NCI-H446 (cell line): ENCODE data around the gene HDAC4.

Source experiments
- DNase-seq, 2 experiments: peaks; one replicate each; lab custom pipeline; 2025; lab: John Stamatoyannopoulos, UW

The HDAC4 gene

DNA sequence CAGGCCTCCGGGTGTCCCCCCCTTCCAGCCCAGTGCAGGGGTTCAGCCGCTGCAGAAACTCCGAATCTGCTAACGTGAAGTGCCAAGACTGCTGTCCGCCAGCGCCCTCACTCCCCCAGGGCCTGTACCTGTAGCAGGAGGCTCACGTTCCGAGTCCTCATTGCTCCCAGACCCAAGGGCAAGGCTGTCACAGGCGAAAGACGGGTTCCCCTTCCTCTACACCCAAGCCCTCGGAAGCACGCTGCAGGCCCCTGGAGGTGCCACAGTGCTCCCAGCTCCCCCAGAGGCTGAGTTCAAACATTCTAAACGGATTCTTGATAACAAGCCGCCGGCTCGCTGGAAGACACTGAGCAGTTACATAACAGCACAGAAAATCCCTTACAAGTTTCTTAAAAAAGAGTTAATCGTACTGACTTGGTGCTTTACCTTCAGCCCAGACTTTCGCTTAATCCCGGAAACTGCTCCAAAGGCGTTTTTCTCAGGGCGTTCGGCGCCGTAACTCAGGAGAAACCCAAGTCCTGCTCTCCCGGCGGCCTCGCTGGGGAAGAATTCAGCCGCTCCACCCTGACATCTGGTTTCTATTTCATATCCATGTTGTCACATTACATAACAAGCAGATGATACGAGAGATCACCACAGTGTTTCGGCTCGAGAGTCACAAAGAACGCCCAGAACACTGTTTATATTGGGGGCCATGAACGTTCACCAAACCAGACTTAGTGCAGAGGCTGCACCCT lies 92.0 kb downstream of the HDAC4 start:
- no peak for DNase-seq

DNA sequence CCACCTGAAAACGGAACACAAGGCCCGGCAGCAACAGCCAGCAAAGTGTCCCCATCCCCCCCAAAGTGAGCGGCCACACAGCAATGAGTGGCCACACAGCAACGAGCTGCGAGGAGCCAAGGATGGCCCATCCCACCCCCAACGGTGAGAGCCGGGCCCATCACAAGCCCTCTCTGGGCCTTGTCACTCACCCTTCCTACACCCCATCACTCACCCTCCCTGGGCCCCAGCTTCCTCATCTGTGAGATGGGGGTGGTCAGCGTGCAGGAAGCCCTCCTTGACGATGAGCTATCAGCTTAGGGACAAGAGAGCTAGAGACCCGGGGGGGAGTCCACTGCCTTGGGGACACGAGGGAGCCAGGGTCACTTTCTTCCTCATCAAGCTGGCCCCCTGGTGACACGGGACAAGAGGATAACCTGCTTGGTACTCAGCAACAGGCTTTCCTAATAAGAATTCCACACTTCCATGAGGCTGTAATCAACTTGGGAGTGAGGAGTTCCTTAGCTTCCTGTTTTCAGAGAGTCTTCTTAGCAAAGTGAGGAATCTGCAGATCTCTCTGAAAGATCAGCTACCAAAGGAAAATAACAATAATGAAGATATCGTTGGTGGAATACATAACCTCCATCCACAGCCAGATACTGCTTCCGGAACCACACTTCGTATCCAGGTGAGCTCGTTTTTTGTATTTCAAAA lies 92.8 kb downstream of the HDAC4 start:
- DNase-seq, result no peak

DNA sequence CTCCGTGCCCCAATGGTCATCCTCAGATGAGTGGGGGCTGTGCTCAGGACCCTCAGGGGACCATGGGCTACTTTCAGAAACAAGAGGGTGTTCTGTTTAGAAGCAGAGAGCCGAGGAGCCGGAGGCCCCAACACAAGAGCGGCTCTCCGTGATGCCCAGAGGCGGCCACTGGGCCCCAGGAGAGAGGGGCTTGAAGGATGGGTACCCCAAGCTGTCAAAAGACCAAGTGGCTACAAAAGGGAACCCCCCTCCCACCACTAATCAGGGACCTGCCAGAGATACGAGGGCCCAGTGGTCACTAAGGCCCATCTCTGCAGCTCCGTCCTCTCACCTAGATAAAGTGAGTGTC lies 93.6 kb downstream of the HDAC4 start:
- no peak for DNase-seq

DNA sequence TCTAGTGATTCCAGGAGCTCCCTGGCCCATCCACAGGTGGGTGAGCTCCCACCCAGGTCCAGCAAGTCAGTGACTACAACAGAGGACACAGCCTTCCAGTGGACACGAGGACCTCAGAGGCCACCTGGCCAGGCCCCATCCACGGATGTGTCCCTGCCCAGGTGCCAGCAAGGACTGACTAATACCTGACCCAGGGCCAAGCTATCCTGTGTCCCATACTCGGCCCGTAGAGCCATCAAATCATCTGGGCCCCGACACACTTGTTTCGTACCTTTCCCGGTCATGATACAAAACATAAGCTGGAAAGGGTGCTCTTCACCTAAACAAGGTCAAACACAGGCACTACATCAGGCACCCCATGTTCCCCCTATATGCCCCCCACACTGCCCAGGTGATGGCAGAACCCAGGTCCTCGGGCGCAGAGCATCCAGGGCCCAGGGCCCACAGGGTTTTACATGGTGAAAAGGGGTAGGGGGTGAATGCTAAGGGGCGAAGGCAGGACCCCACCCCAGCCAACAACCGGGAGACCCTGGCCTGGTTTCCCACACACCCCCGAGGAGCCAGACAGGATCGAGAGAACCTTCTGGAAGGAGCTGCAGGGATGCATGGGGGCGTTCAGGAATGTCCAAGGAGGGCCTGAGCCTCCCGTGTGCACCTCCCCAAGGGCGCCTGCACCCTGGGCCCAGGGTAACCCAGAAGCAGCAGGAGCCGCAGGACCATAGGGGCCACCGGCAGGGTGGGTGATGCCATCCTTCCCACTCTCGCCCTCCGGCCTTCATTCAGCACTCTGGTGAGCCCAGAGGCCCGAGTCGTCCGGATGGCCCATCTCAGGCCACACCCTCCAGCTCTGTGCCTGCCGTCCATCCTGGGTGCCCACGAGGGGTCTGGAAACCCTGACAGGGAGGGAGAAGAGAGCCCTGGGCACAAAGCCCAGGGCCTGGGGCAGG lies 94.3 kb downstream of the HDAC4 start:
- no peak for DNase-seq

DNA sequence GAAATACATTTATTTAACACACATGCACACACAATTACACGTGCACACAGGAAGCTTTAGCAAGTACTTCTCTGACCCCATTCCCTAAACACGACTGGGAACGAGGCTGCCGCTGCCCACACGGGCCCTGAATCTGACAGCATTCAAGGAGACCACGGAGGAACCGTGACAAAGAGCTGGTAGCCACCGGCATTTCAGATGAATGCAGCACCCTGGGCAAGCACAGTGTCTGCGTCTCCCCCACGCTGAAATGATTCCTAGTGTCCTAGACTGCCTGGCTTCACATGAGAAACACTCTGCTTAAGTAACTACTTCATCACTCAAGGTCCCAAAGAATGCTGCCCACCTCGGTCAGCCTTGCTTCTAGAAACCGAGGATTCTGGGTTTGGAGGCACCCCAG lies 95.0 kb downstream of the HDAC4 start:
- DNase-seq, result no peak

GRCh38 chr2:239305222-239305575 lies 95.6 kb downstream of the HDAC4 start:
- no peak for DNase-seq

- no peak for DNase-seq
Measured at GRCh38 chr2:239304533-239305221, 96.1 kb downstream of the HDAC4 start.

DNA sequence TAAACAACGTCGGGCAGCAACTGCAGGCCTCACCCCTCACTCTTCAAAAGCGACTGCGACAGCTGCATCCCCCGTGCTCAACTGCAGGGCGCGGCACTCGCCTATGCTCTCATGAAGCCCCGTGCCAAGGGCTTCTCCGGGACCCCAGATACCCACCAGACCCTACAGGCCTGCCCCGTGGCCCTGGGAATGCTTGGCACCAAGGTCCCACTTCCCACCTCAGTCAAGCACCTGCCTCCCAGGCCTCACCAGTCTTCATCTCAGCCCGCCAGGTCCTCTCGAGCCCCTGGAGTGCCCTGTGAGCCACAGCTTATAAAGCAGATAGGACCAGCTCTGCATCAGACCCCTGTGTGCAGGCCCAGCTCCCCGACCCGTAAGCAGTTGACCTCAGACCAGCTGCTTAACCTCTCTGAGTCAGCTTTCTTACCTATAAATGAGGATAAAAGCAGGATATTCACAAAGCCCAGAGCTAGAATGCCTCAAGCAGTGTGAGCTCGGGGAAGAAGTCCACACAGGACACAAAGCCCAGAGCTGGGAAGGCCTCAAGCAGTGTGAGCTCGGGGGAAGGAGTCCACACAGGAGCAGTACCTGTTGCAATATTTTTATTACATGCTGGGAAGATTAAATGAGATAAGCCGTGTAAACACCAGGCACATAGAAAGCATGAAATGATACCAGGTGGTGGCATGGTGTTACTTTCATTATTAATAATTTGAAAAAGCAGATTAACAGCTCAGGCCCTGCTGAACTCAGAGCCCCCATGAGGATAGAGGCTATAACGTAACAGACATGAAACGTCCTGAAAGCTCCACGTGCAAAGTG lies 96.9 kb downstream of the HDAC4 start:
- no peak for DNase-seq

GRCh38 chr2:239302808-239303557 lies 97.8 kb downstream of the HDAC4 start:
- no peak for DNase-seq

DNA sequence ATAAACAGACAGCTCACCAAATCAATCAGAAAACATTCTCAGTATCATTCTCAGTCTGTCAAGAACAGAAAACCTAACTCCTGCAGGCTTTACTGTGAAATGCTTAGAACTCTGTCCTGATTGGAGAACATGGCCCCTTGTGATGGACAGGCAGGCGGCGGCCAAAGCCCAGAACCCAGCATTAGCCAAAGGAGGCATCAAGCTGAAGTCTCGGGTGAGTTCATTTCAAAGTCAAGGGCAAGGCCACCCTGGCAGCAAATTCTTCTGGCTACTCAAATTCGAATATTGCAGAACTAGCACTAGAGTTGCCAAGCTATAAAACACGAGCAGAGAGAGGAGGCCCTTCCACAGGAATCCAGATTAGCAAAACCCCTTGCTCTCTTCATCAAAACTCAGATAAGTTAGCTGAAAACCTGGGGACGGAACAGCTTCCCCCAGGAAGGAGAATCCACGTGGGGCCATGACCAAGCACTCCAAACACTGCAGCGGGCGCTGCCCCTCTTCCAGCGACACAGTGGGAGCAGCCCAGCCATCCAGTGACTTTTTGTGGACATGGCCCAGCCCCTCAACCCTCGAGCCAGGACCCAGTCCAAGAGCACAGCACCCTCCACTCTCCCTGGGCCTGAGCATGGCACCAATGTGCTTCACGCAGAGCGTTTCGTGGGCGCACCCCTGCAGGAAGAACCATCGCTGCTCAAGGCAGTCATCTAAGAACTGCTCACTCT lies 98.6 kb downstream of the HDAC4 start:
- DNase-seq, result no peak

- DNase-seq, result no peak
Measured at GRCh38 chr2:239300871-239301735, 99.7 kb downstream of the HDAC4 start.

- DNase-seq, result no peak
Measured at GRCh38 chr2:239300242-239300641, 100.6 kb downstream of the HDAC4 start.

GRCh38 chr2:239299218-239299939 lies 101.4 kb downstream of the HDAC4 start:
- DNase-seq, result no peak

GRCh38 chr2:239298116-239298804 lies 102.6 kb downstream of the HDAC4 start:
- no peak for DNase-seq

GRCh38 chr2:239297142-239298004 lies 103.4 kb downstream of the HDAC4 start:
- DNase-seq, result no peak
